Activated CD4-positive, alpha-beta T cell treated with anti-CD3 and anti-CD28 coated beads for 1 hour (primary cell): ENCODE data around the gene DCHS1.

ENCODE experiments used
- DNase-seq: peaks from one replicate; pipeline ENCODE4 v3.0.0-alpha.2; 2020

DCHS1 gene

GRCh38 chr11:6673523-6674218 lies 18.1 kb upstream of the DCHS1 start:
- no peak for DNase-seq

- no peak for DNase-seq
These were observed 16.4 kb upstream of the DCHS1 start for GRCh38 chr11:6671991-6672390.

GRCh38 chr11:6670202-6670830 lies 14.7 kb upstream of the DCHS1 start:
- no peak for DNase-seq

- DNase-seq = no peak
These were observed 12.2 kb upstream of the DCHS1 start for GRCh38 chr11:6667733-6668374.

- no peak for DNase-seq
These were observed 10.9 kb upstream of the DCHS1 start for GRCh38 chr11:6666302-6667183.

- DNase-seq = no peak
These were observed 8.9 kb upstream of the DCHS1 start for GRCh38 chr11:6664551-6664950.

- DNase-seq = no peak
These were observed 8.3 kb upstream of the DCHS1 start for GRCh38 chr11:6663794-6664469.

- DNase-seq = no peak
These were observed 5.1 kb upstream of the DCHS1 start for GRCh38 chr11:6660712-6661111.

- no peak for DNase-seq
These were observed 3.0 kb upstream of the DCHS1 start for GRCh38 chr11:6658647-6659046.

GRCh38 chr11:6657346-6657745 lies 1.7 kb upstream of the DCHS1 start:
- DNase-seq = no peak

- DNase-seq = no peak
These were observed 1.3 kb upstream of the DCHS1 start for GRCh38 chr11:6656936-6657335.

- no peak for DNase-seq
These were observed 941 bp upstream of the DCHS1 start for GRCh38 chr11:6656584-6656915.

GRCh38 chr11:6655020-6655789 lies 404 bp downstream of the DCHS1 start:
- DNase-seq = no peak

- no peak for DNase-seq
These were observed 1.2 kb downstream of the DCHS1 start for GRCh38 chr11:6654281-6655019.

GRCh38 chr11:6653656-6654055 lies 2.0 kb downstream of the DCHS1 start:
- DNase-seq = no peak

GRCh38 chr11:6653097-6653496 lies 2.5 kb downstream of the DCHS1 start:
- DNase-seq = no peak

GRCh38 chr11:6652182-6652581 lies 3.4 kb downstream of the DCHS1 start:
- DNase-seq = no peak

GRCh38 chr11:6650980-6651379 lies 4.6 kb downstream of the DCHS1 start:
- DNase-seq = no peak

- DNase-seq = no peak
These were observed 5.5 kb downstream of the DCHS1 start for GRCh38 chr11:6650104-6650503.

- DNase-seq = no peak
These were observed 7.1 kb downstream of the DCHS1 start for GRCh38 chr11:6648501-6648900.

- DNase-seq = no peak
These were observed 7.8 kb downstream of the DCHS1 start for GRCh38 chr11:6647836-6648235.
